Keratinocyte (primary cell): ENCODE data around the gene RFWD3. TPM values are rescaled to one million over a fixed set of nuclear protein-coding genes. Genes with fewer than 3 reads are reported as not detected.

Experiments used
- DNase-seq: peaks from one replicate; pipeline ENCODE4 v3.0.0-alpha.2; 2011; ENCODE audit warnings: low read depth, missing footprints, low spot score
- FAIRE-seq: peaks from 2 replicates; lab custom pipeline; 2011; peaks lifted over from hg19 to GRCh38; lab: Jason Lieb, UNC
- H2AFZ ChIP-seq: 2 replicates; pipeline ENCODE4 v1.6.0; 2012; ENCODE audit warnings: low read length, control low read depth, inconsistent platforms; ENCODE audit not compliant: control insufficient read depth
- H3K27ac ChIP-seq: 2 replicates; pipeline ENCODE4 v1.5.1; 2011; ENCODE audit warnings: low read length; ENCODE audit not compliant: control insufficient read depth, insufficient read depth
- H3K27me3 ChIP-seq: 3 replicates; pipeline ENCODE4 v1.6.0; 2011; ENCODE audit warnings: low read length; ENCODE audit not compliant: control insufficient read depth, insufficient read depth; ENCODE audit errors: extremely low read depth
- H3K36me3 ChIP-seq, 2 experiments: 2 replicates in 1 of 2; 3 replicates in 1 of 2; pipeline ENCODE4 v1.5.1; 2011; ENCODE audit warnings: low read length in 2 of 2, mild to moderate bottlenecking in 1 of 2; ENCODE audit not compliant: control insufficient read depth in 2 of 2, insufficient read depth in 2 of 2; ENCODE audit errors: extremely low read depth in 1 of 2
- H3K4me1 ChIP-seq: 3 replicates; pipeline ENCODE4 v1.5.1; 2011; ENCODE audit warnings: low read length; ENCODE audit not compliant: control insufficient read depth, insufficient read depth; ENCODE audit errors: extremely low read depth
- H3K4me2 ChIP-seq: 3 replicates; pipeline ENCODE4 v1.6.0; 2011; ENCODE audit warnings: low read depth, low read length; ENCODE audit not compliant: control insufficient read depth, insufficient read depth; ENCODE audit errors: extremely low read depth
- H3K4me3 ChIP-seq, 3 experiments: fragments of 200-600 bp in 1 of 3; sonication (generic) in 1 of 3; 2 replicates in 2 of 3; 3 replicates in 1 of 3; pipeline ENCODE4 v1.5.1; 2011 to 2016; ENCODE audit warnings: low read length in 3 of 3, mild to moderate bottlenecking in 3 of 3, control low read depth in 2 of 3, inconsistent platforms in 1 of 3, low read depth in 1 of 3, mixed read lengths in 1 of 3, mixed run types in 1 of 3, moderate library complexity in 1 of 3; ENCODE audit not compliant: control insufficient read depth in 2 of 3, insufficient read depth in 2 of 3; ENCODE audit errors: extremely low read depth in 1 of 3
- H3K79me2 ChIP-seq: 2 replicates; pipeline ENCODE4 v1.6.0; 2012; ENCODE audit warnings: low read length; ENCODE audit not compliant: control insufficient read depth, insufficient read depth
- H3K9ac ChIP-seq: 3 replicates; pipeline ENCODE4 v1.6.0; 2011; ENCODE audit warnings: low read length; ENCODE audit not compliant: control insufficient read depth, insufficient read depth; ENCODE audit errors: extremely low read depth
- H3K9me1 ChIP-seq: 3 replicates; pipeline ENCODE4 v1.6.0; 2011; ENCODE audit warnings: low read length; ENCODE audit not compliant: control insufficient read depth, insufficient read depth; ENCODE audit errors: extremely low read depth
- H3K9me3 ChIP-seq: 2 replicates; pipeline ENCODE4 v1.5.1; 2012; ENCODE audit warnings: low read depth, low read length; ENCODE audit not compliant: control insufficient read depth
- H4K20me1 ChIP-seq: 3 replicates; pipeline ENCODE4 v1.6.0; 2011; ENCODE audit warnings: low read length; ENCODE audit not compliant: control insufficient read depth, insufficient read depth; ENCODE audit errors: extremely low read depth
- EZH2 ChIP-seq: IDR thresholded peaks from one replicate; pipeline ENCODE4 v1.6.1; 2012; ENCODE audit warnings: inconsistent platforms, mild to moderate bottlenecking, low read length, moderate library complexity
- dilution Hi-C: fragments of 300-500 bp; cut with MboI; formaldehyde crosslinking; loops from one replicate; pipeline ENCODE4 v1.7.0; 2020; ENCODE audit warnings: low sequenced_read_pairs; ENCODE audit not compliant: extremely low pct_ligation_motif_present
- polyA plus RNA-seq, 5 experiments: library from polyadenylated mRNA; depleted of rRNA in 3 of 5; stranded (reverse) in 3 of 5; stranded (forward) in 1 of 5; unstranded in 1 of 5; fragments of >200 nt; gene quantifications; 1 replicate in 1 of 5; 2 replicates in 3 of 5; 3 replicates in 1 of 5; pipeline versions ENCODE4 v1.2.1 to v1.2.3, GENCODE V29; 2011 to 2012; ENCODE audit warnings: missing spikeins in 2 of 5, low read depth in 1 of 5, low replicate concordance in 1 of 5
- TF ChIP-seq, protein P1 (sequence below), 3 experiments: IDR thresholded peaks in 1 of 3; conservative IDR thresholded peaks in 1 of 3; optimal IDR thresholded peaks in 1 of 3; 2 replicates in 2 of 3; 3 replicates in 1 of 3; pipeline versions ENCODE3 to v1.5.1; 2011; ENCODE audit warnings: low read length in 3 of 3, mild to moderate bottlenecking in 3 of 3, moderate library complexity in 2 of 3, control low read depth in 1 of 3, inconsistent platforms in 1 of 3; ENCODE audit not compliant: insufficient read depth in 2 of 3; ENCODE audit errors: extremely low read depth in 1 of 3

The RFWD3 gene
- polyA plus RNA-seq, 1 donor (not counting 4 experiments of a cell fraction or from before 2014, with no cell fraction given) = 29.2 TPM

DNA sequence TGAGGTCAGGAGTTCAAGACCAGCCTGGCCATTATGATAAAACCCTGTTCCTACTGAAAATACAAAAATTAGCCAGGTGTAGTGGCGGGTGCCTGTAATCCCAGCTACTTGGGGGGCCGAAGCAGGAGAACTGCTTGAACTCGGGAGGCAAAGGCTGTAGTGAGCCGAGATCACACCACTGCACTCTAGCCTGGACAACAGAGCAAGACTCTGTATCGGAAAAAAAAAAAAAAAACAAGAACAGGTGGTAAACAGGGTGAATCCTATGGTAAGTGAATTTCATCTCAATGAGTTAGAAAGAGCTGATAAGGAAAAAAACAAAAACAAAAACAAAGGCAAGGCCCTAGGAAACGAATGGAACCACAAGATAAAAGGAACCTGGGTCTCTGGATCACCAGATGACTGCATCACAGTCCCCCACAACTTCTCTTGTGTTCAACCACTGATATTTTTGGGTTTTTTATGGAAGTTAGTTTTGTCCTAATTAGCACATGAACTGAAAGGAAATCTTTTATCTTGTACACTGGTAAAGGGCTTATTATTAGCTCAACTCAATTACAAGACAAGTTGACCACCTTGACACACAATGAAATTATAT, 80.7 kb downstream of the RFWD3 start:
- dilution Hi-C loops = no loop called here
- Histone ChIP-seq H3K27ac (no peak overlapping the region), H3K27me3 (no peaks in the 10 kb centered on the region), H3K9me3 (no peaks in the 10 kb centered on the region), H3K4me2 (no peak overlapping the region), H2AFZ (no peak overlapping the region), H3K4me1 (no peaks in the 10 kb centered on the region), H3K79me2 (peaks cover 83% of the 10 kb centered on the region), H3K9me1 (no peaks in the 10 kb centered on the region), H3K4me3 (no peak overlapping the region), H3K36me3 (no peaks in the 10 kb centered on the region), H4K20me1 (no peaks in the 10 kb centered on the region), H3K9ac (no peak overlapping the region)
- TF ChIP-seq, protein P1, sequence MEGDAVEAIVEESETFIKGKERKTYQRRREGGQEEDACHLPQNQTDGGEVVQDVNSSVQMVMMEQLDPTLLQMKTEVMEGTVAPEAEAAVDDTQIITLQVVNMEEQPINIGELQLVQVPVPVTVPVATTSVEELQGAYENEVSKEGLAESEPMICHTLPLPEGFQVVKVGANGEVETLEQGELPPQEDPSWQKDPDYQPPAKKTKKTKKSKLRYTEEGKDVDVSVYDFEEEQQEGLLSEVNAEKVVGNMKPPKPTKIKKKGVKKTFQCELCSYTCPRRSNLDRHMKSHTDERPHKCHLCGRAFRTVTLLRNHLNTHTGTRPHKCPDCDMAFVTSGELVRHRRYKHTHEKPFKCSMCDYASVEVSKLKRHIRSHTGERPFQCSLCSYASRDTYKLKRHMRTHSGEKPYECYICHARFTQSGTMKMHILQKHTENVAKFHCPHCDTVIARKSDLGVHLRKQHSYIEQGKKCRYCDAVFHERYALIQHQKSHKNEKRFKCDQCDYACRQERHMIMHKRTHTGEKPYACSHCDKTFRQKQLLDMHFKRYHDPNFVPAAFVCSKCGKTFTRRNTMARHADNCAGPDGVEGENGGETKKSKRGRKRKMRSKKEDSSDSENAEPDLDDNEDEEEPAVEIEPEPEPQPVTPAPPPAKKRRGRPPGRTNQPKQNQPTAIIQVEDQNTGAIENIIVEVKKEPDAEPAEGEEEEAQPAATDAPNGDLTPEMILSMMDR (optimal IDR thresholded peaks at IDR 0.05 in 1 of 3, IDR thresholded peaks at IDR 0.05 in 1 of 3, conservative IDR thresholded peaks at IDR 0.05 in 1 of 3; ENCODE audit: extremely low read depth in 1 of 3, insufficient read depth in 2 of 3, low read length in 3 of 3) = no peak
- TF ChIP-seq EZH2 = no peak
- DNase-seq (no peak), FAIRE-seq (no peak)

DNA sequence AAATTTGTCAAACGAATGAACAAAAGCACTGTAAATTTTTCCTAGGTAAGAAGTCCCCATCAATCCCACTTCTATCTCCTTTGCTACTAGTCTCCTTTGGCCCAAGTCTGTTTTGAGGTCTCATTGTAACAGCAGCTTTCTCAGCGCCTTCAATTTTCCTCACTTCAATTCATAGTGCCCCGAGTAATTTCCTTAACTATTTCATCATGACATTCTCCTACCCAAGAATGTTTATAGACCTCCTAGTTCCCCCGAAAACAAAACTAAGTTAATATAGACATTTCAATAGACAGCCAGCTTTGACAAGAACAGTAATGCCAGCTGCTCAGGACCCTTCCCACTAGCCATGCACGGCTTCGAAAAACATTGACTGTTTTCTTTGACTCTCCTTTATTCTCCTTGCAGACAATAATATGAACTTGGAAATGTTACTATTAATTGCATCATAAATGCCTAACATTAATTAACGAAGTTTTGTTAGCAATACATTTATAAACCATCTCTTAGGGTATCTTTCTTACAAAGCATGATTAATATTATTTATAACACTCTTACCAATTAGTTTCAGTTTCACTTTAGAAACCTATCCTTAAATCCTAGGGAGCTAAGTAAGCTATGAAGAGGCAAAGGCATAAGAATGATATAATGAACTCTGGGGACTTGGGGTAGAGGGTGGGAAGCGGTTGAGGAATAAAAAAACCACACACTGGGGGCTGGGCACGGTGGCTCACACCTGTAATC, 82.6 kb downstream of the RFWD3 start:
- FAIRE-seq (no peak), DNase-seq (no peak)
- Histone ChIP-seq H3K9me1 (no peaks in the 10 kb centered on the region), H3K79me2 (peaks cover 86% of the 10 kb centered on the region), H3K4me1 (peaks cover under 1% of the 10 kb centered on the region), H3K4me2 (no peak overlapping the region), H2AFZ (no peak overlapping the region), H3K9ac (no peak overlapping the region), H4K20me1 (no peaks in the 10 kb centered on the region), H3K9me3 (no peaks in the 10 kb centered on the region), H3K36me3 (no peaks in the 10 kb centered on the region), H3K27me3 (no peaks in the 10 kb centered on the region), H3K27ac (no peak overlapping the region), H3K4me3 (no peak overlapping the region)
- dilution Hi-C loops = no loop called here
- TF ChIP-seq, protein P1 (optimal IDR thresholded peaks at IDR 0.05 in 1 of 3, IDR thresholded peaks at IDR 0.05 in 1 of 3, conservative IDR thresholded peaks at IDR 0.05 in 1 of 3; ENCODE audit: extremely low read depth in 1 of 3, insufficient read depth in 2 of 3, low read length in 3 of 3) = no peak
- no peak for TF ChIP-seq EZH2
